ENCODE data around the gene BCAN. TPM values are rescaled to one million over a fixed set of nuclear protein-coding genes. Genes with fewer than 3 reads are reported as not detected.

Gene BCAN
- polyA plus RNA-seq, 1 donor (not counting 4 experiments of a cell fraction or from before 2014, with no cell fraction given), result not detected

DNA sequence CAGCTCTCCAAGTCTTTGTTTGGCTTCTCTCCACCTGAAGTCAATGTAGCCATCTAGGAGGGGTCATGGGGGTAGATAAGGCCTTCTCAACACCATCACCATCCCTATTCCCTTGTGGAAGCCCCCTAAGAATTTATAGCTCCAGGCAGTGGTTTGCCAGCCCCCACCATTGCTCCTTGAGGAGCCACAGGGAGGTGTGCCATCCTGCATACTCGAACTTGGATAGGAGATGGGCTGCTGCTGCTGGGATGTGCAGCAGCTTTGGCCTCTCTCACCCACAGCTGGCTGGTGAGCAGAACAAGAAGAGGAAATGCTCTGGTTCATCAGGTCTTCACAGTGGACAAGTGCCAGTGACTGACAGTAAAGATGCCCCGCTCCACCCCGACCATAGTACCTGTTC lies 45.5 kb upstream of the BCAN start:
- Histone ChIP-seq H3K79me2 (ENCODE audit: control insufficient read depth, insufficient read depth, low read length) (peaks cover 35% of the 10 kb centered on the region), H4K20me1 (ENCODE audit: control insufficient read depth, extremely low read depth, insufficient read depth, low read length) (no peaks in the 10 kb centered on the region), H3K27me3 (ENCODE audit: control insufficient read depth, extremely low read depth, insufficient read depth, low read length) (no peaks in the 10 kb centered on the region), H3K27ac (ENCODE audit: control insufficient read depth, insufficient read depth, low read length) (no peak overlapping the region), H3K9me1 (ENCODE audit: control insufficient read depth, extremely low read depth, insufficient read depth, low read length) (no peaks in the 10 kb centered on the region), H3K4me1 (ENCODE audit: control insufficient read depth, extremely low read depth, insufficient read depth, low read length) (peaks cover 17% of the 10 kb centered on the region), H3K36me3 (ENCODE audit: control insufficient read depth in 2 of 2, extremely low read depth in 1 of 2, insufficient read depth in 2 of 2, low read length in 2 of 2) (peaks cover 43 to 45% of the 10 kb centered on the region in 2 experiments), H3K4me3 (ENCODE audit: control insufficient read depth in 2 of 3, extremely low read depth in 1 of 3, insufficient read depth in 2 of 3, low read depth in 1 of 3, low read length in 3 of 3) (no peak overlapping the region), H3K4me2 (ENCODE audit: control insufficient read depth, extremely low read depth, insufficient read depth, low read depth, low read length) (no peak overlapping the region), H3K9ac (ENCODE audit: control insufficient read depth, extremely low read depth, insufficient read depth, low read length) (no peak overlapping the region), H3K9me3 (ENCODE audit: control insufficient read depth, low read depth, low read length) (no peaks in the 10 kb centered on the region), H2AFZ (ENCODE audit: control insufficient read depth, low read length) (no peak overlapping the region)
- dilution Hi-C loops (cut with MboI; ENCODE audit: extremely low pct_ligation_motif_present, low sequenced_read_pairs), result no loop called here
- TF ChIP-seq, protein P1, sequence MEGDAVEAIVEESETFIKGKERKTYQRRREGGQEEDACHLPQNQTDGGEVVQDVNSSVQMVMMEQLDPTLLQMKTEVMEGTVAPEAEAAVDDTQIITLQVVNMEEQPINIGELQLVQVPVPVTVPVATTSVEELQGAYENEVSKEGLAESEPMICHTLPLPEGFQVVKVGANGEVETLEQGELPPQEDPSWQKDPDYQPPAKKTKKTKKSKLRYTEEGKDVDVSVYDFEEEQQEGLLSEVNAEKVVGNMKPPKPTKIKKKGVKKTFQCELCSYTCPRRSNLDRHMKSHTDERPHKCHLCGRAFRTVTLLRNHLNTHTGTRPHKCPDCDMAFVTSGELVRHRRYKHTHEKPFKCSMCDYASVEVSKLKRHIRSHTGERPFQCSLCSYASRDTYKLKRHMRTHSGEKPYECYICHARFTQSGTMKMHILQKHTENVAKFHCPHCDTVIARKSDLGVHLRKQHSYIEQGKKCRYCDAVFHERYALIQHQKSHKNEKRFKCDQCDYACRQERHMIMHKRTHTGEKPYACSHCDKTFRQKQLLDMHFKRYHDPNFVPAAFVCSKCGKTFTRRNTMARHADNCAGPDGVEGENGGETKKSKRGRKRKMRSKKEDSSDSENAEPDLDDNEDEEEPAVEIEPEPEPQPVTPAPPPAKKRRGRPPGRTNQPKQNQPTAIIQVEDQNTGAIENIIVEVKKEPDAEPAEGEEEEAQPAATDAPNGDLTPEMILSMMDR (optimal IDR thresholded peaks at IDR 0.05 in 1 of 3, IDR thresholded peaks at IDR 0.05 in 1 of 3, conservative IDR thresholded peaks at IDR 0.05 in 1 of 3; ENCODE audit: extremely low read depth in 1 of 3, insufficient read depth in 2 of 3, low read length in 3 of 3), result no peak
- no peak for TF ChIP-seq EZH2 (IDR thresholded peaks at IDR 0.05; ENCODE audit: low read length)
- DNase-seq (ENCODE audit: low read depth, low spot score) (no peak), FAIRE-seq (no peak)

DNA sequence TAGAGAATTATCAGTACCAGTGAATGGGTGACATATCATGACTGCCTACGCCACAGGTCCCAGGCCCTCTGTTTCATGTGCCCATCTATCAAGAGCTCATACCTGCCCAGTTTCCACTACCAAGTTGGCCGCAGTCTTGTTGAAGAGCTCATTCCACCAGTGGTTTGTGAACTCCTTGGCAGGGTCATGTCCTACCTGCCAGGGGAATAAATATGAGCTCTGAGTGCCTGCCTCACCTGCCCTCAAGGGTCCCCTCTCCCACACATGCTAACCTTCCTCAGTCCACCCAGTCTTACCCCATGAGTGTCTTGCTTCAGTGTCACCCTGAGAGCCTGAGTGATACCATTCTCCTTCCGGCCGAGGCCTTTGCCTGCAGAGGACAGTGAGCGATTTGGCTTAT lies 43.8 kb upstream of the BCAN start:
- TF ChIP-seq, protein P1 (optimal IDR thresholded peaks at IDR 0.05 in 1 of 3, IDR thresholded peaks at IDR 0.05 in 1 of 3, conservative IDR thresholded peaks at IDR 0.05 in 1 of 3; ENCODE audit: extremely low read depth in 1 of 3, insufficient read depth in 2 of 3, low read length in 3 of 3), result no peak
- TF ChIP-seq EZH2 (IDR thresholded peaks at IDR 0.05; ENCODE audit: low read length), result no peak
- Histone ChIP-seq H3K27ac (ENCODE audit: control insufficient read depth, insufficient read depth, low read length) (no peak overlapping the region), H3K36me3 (ENCODE audit: control insufficient read depth in 2 of 2, extremely low read depth in 1 of 2, insufficient read depth in 2 of 2, low read length in 2 of 2) (peaks cover 40 to 41% of the 10 kb centered on the region in 2 experiments), H3K4me3 (ENCODE audit: control insufficient read depth in 2 of 3, extremely low read depth in 1 of 3, insufficient read depth in 2 of 3, low read depth in 1 of 3, low read length in 3 of 3) (no peak overlapping the region), H3K4me2 (ENCODE audit: control insufficient read depth, extremely low read depth, insufficient read depth, low read depth, low read length) (no peak overlapping the region), H4K20me1 (ENCODE audit: control insufficient read depth, extremely low read depth, insufficient read depth, low read length) (no peaks in the 10 kb centered on the region), H3K9me1 (ENCODE audit: control insufficient read depth, extremely low read depth, insufficient read depth, low read length) (no peaks in the 10 kb centered on the region), H3K9me3 (ENCODE audit: control insufficient read depth, low read depth, low read length) (no peaks in the 10 kb centered on the region), H3K27me3 (ENCODE audit: control insufficient read depth, extremely low read depth, insufficient read depth, low read length) (no peaks in the 10 kb centered on the region), H3K9ac (ENCODE audit: control insufficient read depth, extremely low read depth, insufficient read depth, low read length) (no peak overlapping the region), H3K79me2 (ENCODE audit: control insufficient read depth, insufficient read depth, low read length) (peaks cover 26% of the 10 kb centered on the region), H2AFZ (ENCODE audit: control insufficient read depth, low read length) (no peak overlapping the region), H3K4me1 (ENCODE audit: control insufficient read depth, extremely low read depth, insufficient read depth, low read length) (peaks cover 27% of the 10 kb centered on the region)
- DNase-seq (ENCODE audit: low read depth, low spot score) (no peak), FAIRE-seq (no peak)
- dilution Hi-C loops (cut with MboI; ENCODE audit: extremely low pct_ligation_motif_present, low sequenced_read_pairs), result no loop called here

Measured in keratinocyte (primary cell).